Activated CD4-positive, alpha-beta T cell treated with anti-CD3 and anti-CD28 coated beads for 36 hours (primary cell): ENCODE data around the gene NGFR. TPM values are rescaled to one million over a fixed set of nuclear protein-coding genes. Genes with fewer than 3 reads are reported as not detected.

Source experiments
- ATAC-seq: fragments of 200-7000 bp; cut with Tn5 transposase; one replicate; pipeline ENCODE4 v1.10.0; 2021; ENCODE audit warnings: mild to moderate bottlenecking, moderate library complexity
- CTCF ChIA-PET: fragments of 350-600 bp; sonication (Branson Sonifier 250); formaldehyde crosslinking; loops from one replicate; lab custom pipeline; 2021; ENCODE audit warnings: antibody characterized with exemption; lab: Charles Lee
- POLR2A ChIA-PET: fragments of 350-600 bp; sonication (Branson Sonifier 250); formaldehyde crosslinking; loops from one replicate; lab custom pipeline; 2021; ENCODE audit warnings: antibody characterized with exemption, inconsistent platforms; lab: Charles Lee
- DNase-seq: peaks from one replicate; pipeline ENCODE4 v3.0.0-alpha.2; 2020
- H3K27ac Mint-ChIP-seq: one replicate; pipeline ENCODE4 v1.8.0; 2021; ENCODE audit warnings: mixed read lengths
- H3K27me3 Mint-ChIP-seq: one replicate; pipeline ENCODE4 v1.8.0; 2021; ENCODE audit warnings: mixed read lengths
- H3K36me3 Mint-ChIP-seq: one replicate; pipeline ENCODE4 v1.8.0; 2021; ENCODE audit warnings: low read depth, mixed read lengths
- H3K4me1 Mint-ChIP-seq: one replicate; pipeline ENCODE4 v1.8.0; 2021; ENCODE audit warnings: mixed read lengths
- H3K4me3 Mint-ChIP-seq: one replicate; pipeline ENCODE4 v1.8.0; 2021; ENCODE audit warnings: mild to moderate bottlenecking, moderate library complexity, mixed read lengths
- H3K9me3 Mint-ChIP-seq: one replicate; pipeline ENCODE4 v1.8.0; 2021; ENCODE audit warnings: low read depth, mixed read lengths
- intact Hi-C, 2 experiments: fragments of 100-400 bp; cut with DNase I in 1 of 2; cut with micrococcal nuclease in 1 of 2; formaldehyde crosslinking; loops; one replicate each; pipeline versions ENCODE4 v1.14.2 to v1.15.1; 2022 to 2024; cut with DNase I, micrococcal nuclease
- total RNA-seq, 2 experiments: library from RNA; stranded (reverse); gene quantifications; one replicate each; pipeline ENCODE4 v1.2.3, GENCODE V29; 2021

The NGFR gene
- total RNA-seq, 2 experiments from 2014 or later: 0.21 to 0.46 TPM

- Mint-ChIP-seq H3K36me3 (no peaks in the 10 kb centered on the region), H3K27me3 (peaks cover 47% of the 10 kb centered on the region), H3K4me1 (no peaks in the 10 kb centered on the region), H3K27ac (no peak overlapping the region), H3K4me3 (no peak overlapping the region), H3K9me3 (peaks cover 5% of the 10 kb centered on the region)
- ATAC-seq (no peak), DNase-seq (no peak)
- ChIA-PET CTCF (interaction anchor here (1.1 kb wide), 1 partner anchor 64 kb away, joined by 3 read pairs; no protein-coding TSS in a partner anchor), POLR2A (interaction anchor here (0.6 kb wide), 1 partner anchor 60 kb away, joined by 3 read pairs; no protein-coding TSS in a partner anchor)
- intact Hi-C loops: no loop called here
Observed at GRCh38 chr17:49471089-49471683, 23.9 kb upstream of the NGFR start.

- Mint-ChIP-seq H3K9me3 (peaks cover 5% of the 10 kb centered on the region), H3K36me3 (no peaks in the 10 kb centered on the region), H3K4me1 (no peaks in the 10 kb centered on the region), H3K4me3 (no peak overlapping the region), H3K27me3 (peaks cover 47% of the 10 kb centered on the region), H3K27ac (no peak overlapping the region)
- CTCF ChIA-PET: interaction anchor here (0.6 to 1.3 kb wide), 5 partner anchors 18 to 525 kb away, joined by 3 to 4 read pairs (median 3); no protein-coding TSS in a partner anchor
- DNase-seq (no peak), ATAC-seq (no peak)
- intact Hi-C loops: no loop called here
- POLR2A ChIA-PET: interaction anchor here (0.6 kb wide), 1 partner anchor 61 kb away, joined by 3 read pairs; no protein-coding TSS in a partner anchor
Observed at GRCh38 chr17:49471769-49472168, 23.3 kb upstream of the NGFR start.

- ChIA-PET CTCF (interaction anchor here (0.6 to 1.3 kb wide), 4 partner anchors 17 to 524 kb away, joined by 3 to 4 read pairs (median 3); no protein-coding TSS in a partner anchor), POLR2A (no interaction called here)
- H3K27ac Mint-ChIP-seq: no peak overlapping the region
- H3K27me3 Mint-ChIP-seq: peaks cover 49% of the 10 kb centered on the region
- intact Hi-C loops: no loop called here
- H3K36me3 Mint-ChIP-seq: no peaks in the 10 kb centered on the region
- H3K9me3 Mint-ChIP-seq: peaks cover 5% of the 10 kb centered on the region
- no peak for ATAC-seq
- DNase-seq: no peak
- no peak overlapping the region for H3K4me3 Mint-ChIP-seq
- no peaks in the 10 kb centered on the region for H3K4me1 Mint-ChIP-seq
Observed at GRCh38 chr17:49472527-49472926, 22.6 kb upstream of the NGFR start.

- Mint-ChIP-seq H3K9me3 (peaks cover 5% of the 10 kb centered on the region), H3K27me3 (peaks cover 46% of the 10 kb centered on the region), H3K36me3 (no peaks in the 10 kb centered on the region), H3K27ac (no peak overlapping the region), H3K4me3 (no peak overlapping the region), H3K4me1 (no peaks in the 10 kb centered on the region)
- intact Hi-C loops: no loop called here
- ChIA-PET POLR2A (no interaction called here), CTCF (interaction anchor here (0.6 kb wide), 1 partner anchor 247 kb away, joined by 3 read pairs; no protein-coding TSS in a partner anchor)
- ATAC-seq: no peak
- DNase-seq: no peak
Observed at GRCh38 chr17:49473900-49474751, 21.0 kb upstream of the NGFR start.

- intact Hi-C loops: no loop called here
- ATAC-seq (no peak), DNase-seq (no peak)
- Mint-ChIP-seq H3K27ac (no peak overlapping the region), H3K4me3 (no peak overlapping the region), H3K36me3 (no peaks in the 10 kb centered on the region), H3K4me1 (no peaks in the 10 kb centered on the region), H3K9me3 (peaks cover 5% of the 10 kb centered on the region), H3K27me3 (peaks cover 28% of the 10 kb centered on the region)
- POLR2A ChIA-PET: no interaction called here
- CTCF ChIA-PET: no interaction called here
Observed at GRCh38 chr17:49477709-49478108, 17.4 kb upstream of the NGFR start.

- Mint-ChIP-seq H3K36me3 (no peaks in the 10 kb centered on the region), H3K4me1 (no peaks in the 10 kb centered on the region), H3K27ac (no peak overlapping the region), H3K27me3 (peaks cover 38% of the 10 kb centered on the region), H3K4me3 (no peak overlapping the region), H3K9me3 (no peaks in the 10 kb centered on the region)
- DNase-seq: no peak
- ChIA-PET CTCF (interaction anchor here (0.6 kb wide), 1 partner anchor 802 kb away, joined by 3 read pairs; no protein-coding TSS in a partner anchor), POLR2A (no interaction called here)
- ATAC-seq: no peak
- intact Hi-C loops: no loop called here
Observed at GRCh38 chr17:49480836-49481615, 14.1 kb upstream of the NGFR start.

GRCh38 chr17:49482144-49482817, 12.8 kb upstream of the NGFR start:
- Mint-ChIP-seq H3K9me3 (no peaks in the 10 kb centered on the region), H3K27ac (no peak overlapping the region), H3K36me3 (no peaks in the 10 kb centered on the region), H3K4me3 (no peak overlapping the region), H3K27me3 (peaks cover 36% of the 10 kb centered on the region), H3K4me1 (peaks cover 4% of the 10 kb centered on the region)
- intact Hi-C loops: no loop called here
- ChIA-PET POLR2A (no interaction called here), CTCF (interaction anchor here (1.0 to 1.1 kb wide), 2 partner anchors 15 to 74 kb away, joined by 5 read pairs; no protein-coding TSS in a partner anchor)
- DNase-seq (no peak), ATAC-seq (no peak)

GRCh38 chr17:49483599-49484509, 11.2 kb upstream of the NGFR start:
- POLR2A ChIA-PET: no interaction called here
- no peak for ATAC-seq
- no peak for DNase-seq
- no peaks in the 10 kb centered on the region for H3K36me3 Mint-ChIP-seq
- H3K9me3 Mint-ChIP-seq: no peaks in the 10 kb centered on the region
- no peak overlapping the region for H3K4me3 Mint-ChIP-seq
- H3K27ac Mint-ChIP-seq: no peak overlapping the region
- peaks cover 4% of the 10 kb centered on the region for H3K4me1 Mint-ChIP-seq
- H3K27me3 Mint-ChIP-seq: peaks cover 37% of the 10 kb centered on the region
- CTCF ChIA-PET: interaction anchor here (1.1 kb wide), 1 partner anchor 13 kb away, joined by 3 read pairs; no protein-coding TSS in a partner anchor
- intact Hi-C loops: no loop called here

- no peak for DNase-seq
- POLR2A ChIA-PET: no interaction called here
- H3K4me3 Mint-ChIP-seq: no peak overlapping the region
- no peaks in the 10 kb centered on the region for H3K36me3 Mint-ChIP-seq
- H3K9me3 Mint-ChIP-seq: no peaks in the 10 kb centered on the region
- H3K27me3 Mint-ChIP-seq: peaks cover 35% of the 10 kb centered on the region
- H3K4me1 Mint-ChIP-seq: peaks cover 4% of the 10 kb centered on the region
- CTCF ChIA-PET: interaction anchor here (0.7 to 1.1 kb wide), 2 partner anchors 12 to 103 kb away, joined by 3 read pairs; no protein-coding TSS in a partner anchor
- H3K27ac Mint-ChIP-seq: no peak overlapping the region
- ATAC-seq: no peak
- intact Hi-C loops: no loop called here
Observed at GRCh38 chr17:49484588-49484987, 10.5 kb upstream of the NGFR start.
